H1 (cell line): ENCODE results near the gene PCED1B. TPM values are rescaled to one million over a fixed set of nuclear protein-coding genes. Genes with fewer than 3 reads are reported as not detected.

Source experiments
- CTCF ChIA-PET: fragments of 300-600 bp; sonication (Branson Sonifier 250); formaldehyde crosslinking; loops from one replicate; lab custom pipeline; 2021; ENCODE audit not compliant: partially characterized antibody; lab: Charles Lee
- POLR2A ChIA-PET: fragments of 300-600 bp; sonication (Branson Sonifier 250); formaldehyde crosslinking; loops from one replicate; lab custom pipeline; 2021; ENCODE audit warnings: inconsistent platforms; ENCODE audit not compliant: partially characterized antibody; lab: Charles Lee
- DNase-seq, 2 experiments: peaks; one replicate each; pipeline versions ENCODE4 v3.0.0 to v3.0.0-alpha.2; 2010 to 2022; ENCODE audit warnings: low spot score in 2 of 2, low read depth in 1 of 2, mixed read lengths in 1 of 2
- FAIRE-seq: peaks from 2 replicates; lab custom pipeline; 2011; peaks lifted over from hg19 to GRCh38; lab: Jason Lieb, UNC
- H2AFZ ChIP-seq: 2 replicates; pipeline ENCODE4 v1.8.1; 2012; ENCODE audit warnings: low read length, inconsistent platforms
- H2AK5ac ChIP-seq: 2 replicates; pipeline ENCODE4 v1.6.1; 2013; ENCODE audit warnings: low read depth, low read length
- H2BK120ac ChIP-seq: replicated peaks from 2 replicates; pipeline ENCODE3; 2013; ENCODE audit warnings: low read depth, low read length, inconsistent platforms
- H2BK12ac ChIP-seq: 2 replicates; pipeline ENCODE4 v1.6.1; 2013; ENCODE audit warnings: low read depth, low read length
- H2BK15ac ChIP-seq: 2 replicates; pipeline ENCODE4 v1.6.1; 2013; ENCODE audit warnings: low read length
- H2BK20ac ChIP-seq: 2 replicates; pipeline ENCODE4 v1.6.1; 2013; ENCODE audit warnings: low read length
- H2BK5ac ChIP-seq: 2 replicates; pipeline ENCODE4 v1.6.1; 2013; ENCODE audit warnings: low read depth, low read length
- H3K14ac ChIP-seq: 2 replicates; pipeline ENCODE4 v1.6.1; 2013; ENCODE audit warnings: inconsistent platforms; ENCODE audit not compliant: insufficient read length
- H3K18ac ChIP-seq: 2 replicates; pipeline ENCODE4 v1.6.1; 2013; ENCODE audit warnings: low read length; ENCODE audit errors: extremely low read depth
- H3K23ac ChIP-seq: 2 replicates; pipeline ENCODE4 v1.6.1; 2013; ENCODE audit warnings: inconsistent platforms; ENCODE audit not compliant: insufficient read length
- H3K23me2 ChIP-seq: 2 replicates; pipeline ENCODE4 v1.6.1; 2013; ENCODE audit warnings: low read depth, low read length
- H3K27ac ChIP-seq: 2 replicates; pipeline ENCODE4 v1.6.1; 2011; ENCODE audit warnings: low read depth, low read length, inconsistent platforms
- H3K27me3 ChIP-seq, 4 experiments: replicated peaks in 1 of 4; 1 replicate in 1 of 4; 2 replicates in 3 of 4; pipeline versions ENCODE4 v1.6.1 to v1.8.1; 2011 to 2013; ENCODE audit warnings: low read length in 3 of 4, mild to moderate bottlenecking in 3 of 4, inconsistent platforms in 2 of 4, mixed read lengths in 2 of 4, moderate library complexity in 1 of 4; ENCODE audit not compliant: control insufficient read depth in 3 of 4, insufficient read depth in 3 of 4; ENCODE audit errors: extremely low read depth in 1 of 4
- H3K36me3 ChIP-seq, 4 experiments: 2 replicates each; pipeline versions ENCODE4 v1.6.1 to v1.8.1; 2011 to 2013; ENCODE audit warnings: mild to moderate bottlenecking in 4 of 4, low read length in 3 of 4, moderate library complexity in 2 of 4, control low read depth in 1 of 4, inconsistent platforms in 1 of 4; ENCODE audit not compliant: insufficient read depth in 4 of 4, control insufficient read depth in 2 of 4
- H3K4ac ChIP-seq: replicated peaks from 2 replicates; pipeline ENCODE3; 2013; ENCODE audit warnings: low read length, low read depth, mixed read lengths, inconsistent platforms; ENCODE audit not compliant: insufficient read length
- H3K4me1 ChIP-seq, 4 experiments: replicated peaks in 1 of 4; 1 replicate in 1 of 4; 2 replicates in 3 of 4; pipeline versions ENCODE4 v1.6.1 to v1.8.1; 2011 to 2013; ENCODE audit warnings: low read length in 3 of 4, inconsistent platforms in 2 of 4, mixed read lengths in 1 of 4; ENCODE audit not compliant: insufficient read depth in 4 of 4, control insufficient read depth in 3 of 4
- H3K4me2 ChIP-seq, 2 experiments: 2 replicates each; pipeline versions ENCODE4 v1.6.1 to v1.8.1; 2011 to 2013; ENCODE audit warnings: low read depth in 2 of 2, low read length in 2 of 2, control low read depth in 1 of 2, inconsistent platforms in 1 of 2, mild to moderate bottlenecking in 1 of 2; ENCODE audit not compliant: insufficient read depth in 1 of 2
- H3K4me3 ChIP-seq, 4 experiments: fragments of 200-600, 300-600 bp in 1 of 4; sonication (generic), shearing (Covaris generic), sonication (Bioruptor Twin) in 1 of 4; 2 replicates each; pipeline versions ENCODE4 v1.5.1 to v1.8.1; 2011 to 2016; ENCODE audit warnings: low read length in 4 of 4, low read depth in 3 of 4, control low read depth in 2 of 4, inconsistent platforms in 2 of 4, mild to moderate bottlenecking in 2 of 4, mixed read lengths in 1 of 4, moderate library complexity in 1 of 4; ENCODE audit not compliant: insufficient read depth in 2 of 4; ENCODE audit errors: extremely low read depth in 1 of 4
- H3K56ac ChIP-seq: replicated peaks from 2 replicates; pipeline ENCODE3; 2013; ENCODE audit warnings: low read depth, mild to moderate bottlenecking, mixed read lengths, low read length, inconsistent platforms; ENCODE audit not compliant: insufficient read length
- H3K79me1 ChIP-seq: 2 replicates; pipeline ENCODE4 v1.6.1; 2013; ENCODE audit warnings: low read depth, low read length, control low read depth
- H3K79me2 ChIP-seq, 2 experiments: 2 replicates each; pipeline versions ENCODE4 v1.6.1 to v1.8.1; 2012 to 2013; ENCODE audit warnings: low read length in 2 of 2, mild to moderate bottlenecking in 2 of 2, inconsistent platforms in 1 of 2; ENCODE audit not compliant: insufficient read depth in 2 of 2, control insufficient read depth in 1 of 2
- H3K9ac ChIP-seq, 4 experiments: replicated peaks in 1 of 4; 1 replicate in 1 of 4; 2 replicates in 3 of 4; pipeline versions ENCODE4 v1.6.1 to v1.8.1; 2011 to 2013; ENCODE audit warnings: low read depth in 3 of 4, low read length in 3 of 4, control low read depth in 2 of 4, mild to moderate bottlenecking in 2 of 4, moderate library complexity in 2 of 4, inconsistent platforms in 1 of 4; ENCODE audit errors: extremely low read depth in 1 of 4
- H3K9me3 ChIP-seq, 2 experiments: 2 replicates each; pipeline versions ENCODE4 v1.6.1 to v1.8.1; 2012 to 2013; ENCODE audit warnings: mild to moderate bottlenecking in 2 of 2, moderate library complexity in 2 of 2, control low read depth in 1 of 2, inconsistent platforms in 1 of 2, low read depth in 1 of 2, low read length in 1 of 2, mixed read lengths in 1 of 2; ENCODE audit not compliant: insufficient read depth in 2 of 2
- H4K20me1 ChIP-seq, 2 experiments: replicated peaks in 1 of 2; 2 replicates each; pipeline versions ENCODE3 to v1.8.1; 2011 to 2013; ENCODE audit warnings: inconsistent platforms in 2 of 2, low read length in 2 of 2, mild to moderate bottlenecking in 1 of 2; ENCODE audit not compliant: insufficient read depth in 2 of 2, control insufficient read depth in 1 of 2
- H4K5ac ChIP-seq: 2 replicates; pipeline ENCODE4 v1.6.1; 2013; ENCODE audit warnings: low read length, low read depth, mixed read lengths, inconsistent platforms; ENCODE audit not compliant: insufficient read length
- H4K8ac ChIP-seq: 2 replicates; pipeline ENCODE4 v1.8.0; 2013; ENCODE audit warnings: mild to moderate bottlenecking, moderate library complexity, low read length, inconsistent platforms; ENCODE audit not compliant: insufficient read depth; ENCODE audit errors: extremely low read depth
- H4K91ac ChIP-seq: replicated peaks from 2 replicates; pipeline ENCODE3; 2013; ENCODE audit warnings: low read length, mixed read lengths, inconsistent platforms; ENCODE audit not compliant: insufficient read length
- CHD1 ChIP-seq: IDR thresholded peaks from 2 replicates; pipeline ENCODE4 v1.6.1; 2012; ENCODE audit warnings: low read depth, low read length, improper control_type of control experiment
- E2F6 ChIP-seq: IDR thresholded peaks from 2 replicates; pipeline ENCODE4 v1.6.1; 2012; ENCODE audit warnings: inconsistent platforms
- JUN ChIP-seq: IDR thresholded peaks from 2 replicates; pipeline ENCODE4 v1.6.1; 2011; ENCODE audit warnings: low read depth, mild to moderate bottlenecking, improper control_type of control experiment, low read length
- POLR2A ChIP-seq, 2 experiments: IDR thresholded peaks; 1 replicate in 1 of 2; 2 replicates in 1 of 2; pipeline ENCODE4 v1.6.1; 2011; ENCODE audit warnings: low read depth in 2 of 2, low read length in 2 of 2, mild to moderate bottlenecking in 2 of 2; ENCODE audit errors: control extremely low read depth in 1 of 2
- POU5F1 ChIP-seq: IDR thresholded peaks from 2 replicates; pipeline ENCODE4 v1.6.1; 2011; ENCODE audit warnings: low read depth, mild to moderate bottlenecking, low read length, moderate library complexity
- RBBP5 ChIP-seq: IDR thresholded peaks from 2 replicates; pipeline ENCODE4 v1.7.1; 2012; ENCODE audit warnings: low read depth, mild to moderate bottlenecking, inconsistent platforms, low read length, moderate library complexity, borderline replicate concordance
- RNF2 ChIP-seq: fragments of 200-900, 300-1000 bp; sonication (generic); IDR thresholded peaks from 2 replicates; pipeline ENCODE4 v1.7.1; 2016; ENCODE audit warnings: borderline replicate concordance, low read depth, mild to moderate bottlenecking, antibody characterized with exemption, low read length; ENCODE audit not compliant: poor library complexity, severe bottlenecking; ENCODE audit errors: missing control alignments
- SIX5 ChIP-seq: IDR thresholded peaks from 2 replicates; pipeline ENCODE4 v1.6.1; 2011; ENCODE audit warnings: mild to moderate bottlenecking, low read depth, low read length
- SRF ChIP-seq: IDR thresholded peaks from 2 replicates; pipeline ENCODE4 v1.6.1; 2011; ENCODE audit warnings: mild to moderate bottlenecking, low read depth, low read length, moderate library complexity
- TAF1 ChIP-seq: IDR thresholded peaks from 2 replicates; pipeline ENCODE4 v1.6.1; 2011; ENCODE audit warnings: mild to moderate bottlenecking, low read depth, low read length
- TCF12 ChIP-seq: IDR thresholded peaks from 2 replicates; pipeline ENCODE4 v1.6.1; 2011; ENCODE audit warnings: low read depth, mild to moderate bottlenecking, low read length
- TEAD4 ChIP-seq: IDR thresholded peaks from 2 replicates; pipeline ENCODE4 v1.6.1; 2012; ENCODE audit warnings: low read depth, low read length, inconsistent platforms, mixed read lengths
- WGBS, 2 experiments: shearing (Covaris generic) in 1 of 2; methylation state at CpG; one replicate each; pipeline versions ENCODE4 v1.1.6 to v1.1.7; 2013 to 2015; ENCODE audit warnings: low lambda C conversion rate in 2 of 2, mixed read lengths in 2 of 2, inconsistent platforms in 1 of 2, low coverage in 1 of 2, missing lambda C conversion rate in 1 of 2; ENCODE audit not compliant: insufficient replicate concordance in 2 of 2, insufficient coverage in 1 of 2, insufficient read length in 1 of 2; ENCODE audit errors: extremely low coverage in 1 of 2, missing lambda C conversion rate in 1 of 2; 5-methylcytosine and 5-hydroxymethylcytosine counted together
- polyA plus RNA-seq, 7 experiments: library from polyadenylated mRNA; depleted of rRNA in 3 of 7; stranded (reverse) in 5 of 7; unstranded in 2 of 7; fragments of >200 nt in 5 of 7; fragments of 200-250 nt in 2 of 7; gene quantifications; 1 replicate in 5 of 7; 2 replicates in 1 of 7; 4 replicates in 1 of 7; pipeline versions ENCODE4 v1.2.1 to v1.2.3, GENCODE V29; 2011 to 2013; ENCODE audit warnings: missing spikeins in 2 of 7, mixed read lengths in 2 of 7
- total RNA-seq: library from RNA; stranded (reverse); fragmentation: NEBNext Ultra II Directional; extraction: Animal tissue kit (Norgen Biotek cat#: 25700); gene quantifications from 2 replicates; pipeline ENCODE4 v1.2.1, GENCODE V29; 2021

The PCED1B gene
- total and polyA plus RNA-seq, 2 of the 8 experiments (the other 6 are each of a cell fraction or from before 2014, with no cell fraction given): 4.7 to 5.4 TPM

- peak overlapping the region in 1 of 2 experiments; percentile 24; a peak in 1 of 4 replicates for H3K4me2 ChIP-seq
- no peak overlapping the region for H2BK12ac ChIP-seq
- peaks cover 0 to 13% (median 8%) of the 10 kb centered on the region in 4 experiments; a peak in 4 of 7 replicates for H3K4me1 ChIP-seq
- no peaks in the 10 kb centered on the region for H3K9me3 ChIP-seq
- peak overlapping the region; percentile 58; the same call in 1 of the 2 replicates for H2AFZ ChIP-seq
- H2BK20ac ChIP-seq: no peak overlapping the region
- no peak overlapping the region for H3K4ac ChIP-seq
- H3K4me3 ChIP-seq: no peak overlapping the region
- H3K79me1 ChIP-seq: no peaks in the 10 kb centered on the region
- no peaks in the 10 kb centered on the region for H4K20me1 ChIP-seq
- ChIA-PET CTCF (no interaction called here), POLR2A (no interaction called here)
- H3K9ac ChIP-seq: no peak overlapping the region
- H2BK15ac ChIP-seq: no peak overlapping the region
- WGBS, 2 experiments: 54% methylated on average over 8 of the region's 8 CpGs; no CpG with 5 or more reads in 1 of the 2 experiments
- DNase-seq: no peak
- no peak overlapping the region for H4K91ac ChIP-seq
- H3K27me3 ChIP-seq: no peaks in the 10 kb centered on the region
- H3K79me2 ChIP-seq: no peaks in the 10 kb centered on the region
- H3K56ac ChIP-seq: no peak overlapping the region
- no peaks in the 10 kb centered on the region for H3K23me2 ChIP-seq
- no peak for FAIRE-seq
- H4K5ac ChIP-seq: no peak overlapping the region
- no peak overlapping the region for H2BK120ac ChIP-seq
- no peaks in the 10 kb centered on the region for H3K36me3 ChIP-seq
- no peak overlapping the region for H2AK5ac ChIP-seq
- no peak overlapping the region for H3K14ac ChIP-seq
- TF ChIP-seq RBBP5: no peak
- TF ChIP-seq JUN: no peak
- TF ChIP-seq SRF: no peak
- no peak for TF ChIP-seq POLR2A (IDR thresholded peaks at IDR 0.05; ENCODE audit: control extremely low read depth in 1 of 2, low read depth in 2 of 2, low read length in 2 of 2)
- no peak for TF ChIP-seq RNF2
- no peak for TF ChIP-seq TAF1
- TF ChIP-seq TEAD4: no peak
- TF ChIP-seq POU5F1: no peak
- no peak for TF ChIP-seq SIX5
- TF ChIP-seq CHD1: no peak
- no peak for TF ChIP-seq TCF12
- TF ChIP-seq E2F6: no peak
- H3K23ac ChIP-seq: no peak overlapping the region
- H3K18ac ChIP-seq: no peak overlapping the region
- no peak overlapping the region for H4K8ac ChIP-seq
- no peak overlapping the region for H2BK5ac ChIP-seq
- H3K27ac ChIP-seq: no peak overlapping the region
Measured at GRCh38 chr12:47205532-47206449, 126.4 kb downstream of the PCED1B start.
